HG03457 (cell line): ENCODE results near the gene COPS6.

Experiments
- ATAC-seq: cut with Tn5 transposase; IDR thresholded peaks from one replicate; pipeline ENCODE4 v1.9.1; 2021; ENCODE audit warnings: moderate number of reproducible peaks; ENCODE audit not compliant: unreplicated experiment

The COPS6 gene

GRCh38 chr7:100101016-100101862 is 12.5 kb downstream of the COPS6 start, which contains the start of the genes AP4M1 and MCM7:
TSS of gene AP4M1 (plus strand) at chr7:100101643. CDS start at chr7:100101715, 72 bp downstream.
TSS of gene MCM7 (minus strand) at chr7:100101397. CDS start at chr7:100101294, 103 bp downstream.
- peak; percentile 69 for ATAC-seq

- no peak for ATAC-seq
These were observed 14.4 kb downstream of the COPS6 start for GRCh38 chr7:100102950-100103840.

- no peak for ATAC-seq
These were observed 16.8 kb downstream of the COPS6 start for GRCh38 chr7:100105534-100105933.

GRCh38 chr7:100106633-100107032 is 17.9 kb downstream of the COPS6 start:
- ATAC-seq, result no peak

- no peak for ATAC-seq
These were observed 18.5 kb downstream of the COPS6 start for GRCh38 chr7:100107125-100107737.

GRCh38 chr7:100107890-100108289 is 19.1 kb downstream of the COPS6 start:
- ATAC-seq, result no peak

GRCh38 chr7:100109521-100110163 is 20.9 kb downstream of the COPS6 start:
- no peak for ATAC-seq

GRCh38 chr7:100111156-100111555 is 22.4 kb downstream of the COPS6 start:
- no peak for ATAC-seq

- ATAC-seq, result no peak
These were observed 23.1 kb downstream of the COPS6 start for GRCh38 chr7:100111914-100112313.

GRCh38 chr7:100115026-100115425 is 26.3 kb downstream of the COPS6 start:
- no peak for ATAC-seq

- no peak for ATAC-seq
These were observed 29.8 kb downstream of the COPS6 start for GRCh38 chr7:100118388-100119071.

GRCh38 chr7:100119072-100119969 is 30.6 kb downstream of the COPS6 start, which contains the start of the genes CNPY4 and TAF6:
TSS of gene CNPY4 (plus strand) at chr7:100119634. CDS start at chr7:100119745, 111 bp downstream.
TSS of gene TAF6 (minus strand) at chr7:100119358. CDS start at chr7:100114209, 5,149 bp downstream.
- ATAC-seq, result peak; percentile 54

GRCh38 chr7:100119970-100120732 is 31.4 kb downstream of the COPS6 start:
- peak; percentile 12 for ATAC-seq

GRCh38 chr7:100120733-100121036 is 31.9 kb downstream of the COPS6 start:
- ATAC-seq, result no peak

GRCh38 chr7:100122067-100122466 is 33.3 kb downstream of the COPS6 start:
- no peak for ATAC-seq

- no peak for ATAC-seq
These were observed 33.8 kb downstream of the COPS6 start for GRCh38 chr7:100122568-100122967.

- ATAC-seq, result no peak
These were observed 35.8 kb downstream of the COPS6 start for GRCh38 chr7:100124301-100125230.
